MCF 10A (cell line): ENCODE results near the gene TANC2. TPM values are rescaled to one million over a fixed set of nuclear protein-coding genes. Genes with fewer than 3 reads are reported as not detected.

Source experiments
- BruUV-seq: library from RNA; stranded (reverse); fragments of 400-500 nt; replicated peaks from 2 replicates; lab custom pipeline; 2021; lab: Mats Ljungman, UMichigan
- CTCF ChIA-PET: fragments of 300-600 bp; sonication (Branson Sonifier 250); formaldehyde crosslinking; extraction: SDS; loops from one replicate; lab custom pipeline; 2021; ENCODE audit warnings: antibody characterized with exemption, inconsistent platforms; lab: Yijun Ruan, JAX
- POLR2A ChIA-PET: fragments of 300-600, 350-650 bp; sonication (Branson Sonifier 250); formaldehyde crosslinking; extraction: SDS; loops from one replicate; lab custom pipeline; 2020; ENCODE audit warnings: antibody characterized with exemption, inconsistent platforms; lab: Yijun Ruan, JAX
- DNase-seq: peaks from one replicate; pipeline ENCODE4 v3.0.0-alpha.2; 2018; ENCODE audit not compliant: unreplicated experiment
- H3K27ac Mint-ChIP-seq: one replicate; pipeline ENCODE4 v1.8.0; 2022; ENCODE audit warnings: mild to moderate bottlenecking, low read depth, mixed read lengths; ENCODE audit not compliant: unreplicated experiment
- H3K27me3 Mint-ChIP-seq: one replicate; pipeline ENCODE4 v1.8.0; 2022; ENCODE audit warnings: mixed read lengths; ENCODE audit not compliant: insufficient read depth, unreplicated experiment
- H3K36me3 Mint-ChIP-seq: one replicate; pipeline ENCODE4 v1.8.0; 2022; ENCODE audit warnings: mild to moderate bottlenecking, moderate library complexity, mixed read lengths; ENCODE audit not compliant: insufficient read depth, unreplicated experiment
- H3K4me1 Mint-ChIP-seq: one replicate; pipeline ENCODE4 v1.8.0; 2022; ENCODE audit warnings: mixed read lengths; ENCODE audit not compliant: insufficient read depth, unreplicated experiment
- H3K4me3 Mint-ChIP-seq: one replicate; pipeline ENCODE4 v1.8.0; 2022; ENCODE audit warnings: mild to moderate bottlenecking, moderate library complexity, mixed read lengths; ENCODE audit not compliant: unreplicated experiment
- H3K9me3 Mint-ChIP-seq: one replicate; pipeline ENCODE4 v1.8.0; 2022; ENCODE audit warnings: mixed read lengths; ENCODE audit not compliant: unreplicated experiment
- intact Hi-C: fragments of 100-400 bp; cut with micrococcal nuclease; formaldehyde crosslinking; loops from 2 replicates; pipeline ENCODE4 v1.14.1; 2022
- total RNA-seq: library from RNA; stranded (reverse); gene quantifications from 2 replicates; pipeline ENCODE4 v1.2.3, GENCODE V29; 2022
- TF ChIP-seq, protein P1 (sequence below): fragments of 200-600 bp; IDR thresholded peaks from one replicate; pipeline ENCODE4 v1.8.0; 2022; ENCODE audit warnings: antibody characterized with exemption, mild to moderate bottlenecking; ENCODE audit not compliant: unreplicated experiment

The TANC2 gene
- total RNA-seq, 1 experiment from 2014 or later: 141 TPM

- no peak for DNase-seq
- CTCF ChIA-PET: interaction anchor here (0.6 to 1.1 kb wide), 3 partner anchors 413 to 438 kb away, joined by 3 to 8 read pairs (median 3); no protein-coding TSS in a partner anchor
- intact Hi-C loops: no loop called here
Observed at GRCh38 chr17:62981933-62982332, 15.9 kb downstream of the TANC2 start.

GRCh38 chr17:62984801-62985200, 18.8 kb downstream of the TANC2 start:
- Mint-ChIP-seq H3K27me3 (no peaks in the 10 kb centered on the region), H3K36me3 (no peaks in the 10 kb centered on the region), H3K4me3 (no peak overlapping the region), H3K9me3 (peaks cover 10% of the 10 kb centered on the region), H3K4me1 (peaks cover 10% of the 10 kb centered on the region), H3K27ac (no peak overlapping the region)
- no TSS peak for BruUV-seq
- CTCF ChIA-PET: no interaction called here
- no peak for DNase-seq
- TF ChIP-seq, protein P1, sequence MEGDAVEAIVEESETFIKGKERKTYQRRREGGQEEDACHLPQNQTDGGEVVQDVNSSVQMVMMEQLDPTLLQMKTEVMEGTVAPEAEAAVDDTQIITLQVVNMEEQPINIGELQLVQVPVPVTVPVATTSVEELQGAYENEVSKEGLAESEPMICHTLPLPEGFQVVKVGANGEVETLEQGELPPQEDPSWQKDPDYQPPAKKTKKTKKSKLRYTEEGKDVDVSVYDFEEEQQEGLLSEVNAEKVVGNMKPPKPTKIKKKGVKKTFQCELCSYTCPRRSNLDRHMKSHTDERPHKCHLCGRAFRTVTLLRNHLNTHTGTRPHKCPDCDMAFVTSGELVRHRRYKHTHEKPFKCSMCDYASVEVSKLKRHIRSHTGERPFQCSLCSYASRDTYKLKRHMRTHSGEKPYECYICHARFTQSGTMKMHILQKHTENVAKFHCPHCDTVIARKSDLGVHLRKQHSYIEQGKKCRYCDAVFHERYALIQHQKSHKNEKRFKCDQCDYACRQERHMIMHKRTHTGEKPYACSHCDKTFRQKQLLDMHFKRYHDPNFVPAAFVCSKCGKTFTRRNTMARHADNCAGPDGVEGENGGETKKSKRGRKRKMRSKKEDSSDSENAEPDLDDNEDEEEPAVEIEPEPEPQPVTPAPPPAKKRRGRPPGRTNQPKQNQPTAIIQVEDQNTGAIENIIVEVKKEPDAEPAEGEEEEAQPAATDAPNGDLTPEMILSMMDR: no peak
- POLR2A ChIA-PET: interaction anchor here (0.9 to 1.2 kb wide), 2 partner anchors 15 to 35 kb away, joined by 3 to 4 read pairs; no protein-coding TSS in a partner anchor
- intact Hi-C loops: no loop called here

More at GRCh38 chr17:62981933-62982332, 15.9 kb downstream of the TANC2 start:
- Mint-ChIP-seq H3K36me3 (no peaks in the 10 kb centered on the region), H3K27ac (no peak overlapping the region), H3K9me3 (peaks cover 10% of the 10 kb centered on the region), H3K4me1 (peaks cover 5% of the 10 kb centered on the region), H3K4me3 (no peak overlapping the region), H3K27me3 (no peaks in the 10 kb centered on the region)
- BruUV-seq: no TSS peak
- POLR2A ChIA-PET: interaction anchor here (0.6 to 1.0 kb wide), 3 partner anchors 10 to 237 kb away, joined by 3 to 5 read pairs (median 3); no protein-coding TSS in a partner anchor
- TF ChIP-seq, protein P1: no peak

DNA sequence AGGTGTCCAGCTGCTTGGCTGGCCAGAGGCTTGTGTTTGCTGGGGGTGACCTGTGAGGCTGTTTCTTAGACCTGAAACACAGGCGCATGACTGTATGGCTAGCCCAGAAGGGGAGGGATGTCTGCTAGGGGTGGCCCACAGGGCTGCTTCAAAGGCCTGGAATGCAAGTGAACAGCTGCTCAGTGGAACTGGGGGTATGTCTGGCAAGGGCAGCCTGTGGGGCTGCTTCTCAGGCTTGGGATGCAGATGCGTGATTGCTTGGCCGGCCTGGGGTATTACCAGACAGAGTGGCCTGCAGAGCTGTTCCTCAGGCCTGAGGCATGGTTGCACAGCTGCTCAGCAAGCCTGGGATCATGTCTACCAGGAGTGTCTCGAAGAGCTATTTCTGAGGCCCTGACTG, 20.5 kb downstream of the TANC2 start:
- POLR2A ChIA-PET: interaction anchor here (1.3 kb wide), 1 partner anchor 8 kb away, joined by 5 read pairs; no protein-coding TSS in a partner anchor
- no TSS peak for BruUV-seq
- Mint-ChIP-seq H3K4me3 (no peak overlapping the region), H3K27ac (no peak overlapping the region), H3K27me3 (no peaks in the 10 kb centered on the region), H3K9me3 (peaks cover 10% of the 10 kb centered on the region), H3K36me3 (no peaks in the 10 kb centered on the region), H3K4me1 (peaks cover 14% of the 10 kb centered on the region)
- TF ChIP-seq, protein P1: no peak
- intact Hi-C loops: no loop called here
- CTCF ChIA-PET: interaction anchor here (0.6 to 0.8 kb wide), 2 partner anchors 11 to 18 kb away, joined by 3 to 4 read pairs; no protein-coding TSS in a partner anchor
- no peak for DNase-seq

- intact Hi-C loops: no loop called here
- BruUV-seq: no TSS peak
- DNase-seq: no peak
- H3K27me3 Mint-ChIP-seq: no peaks in the 10 kb centered on the region
- TF ChIP-seq, protein P1: peak; percentile 19
- CTCF ChIA-PET: interaction anchor here (0.6 kb wide), 1 partner anchor 10 kb away, joined by 4 read pairs; no protein-coding TSS in a partner anchor
- H3K4me3 Mint-ChIP-seq: no peak overlapping the region
- no peak overlapping the region for H3K27ac Mint-ChIP-seq
- peaks cover 14% of the 10 kb centered on the region for H3K4me1 Mint-ChIP-seq
- H3K36me3 Mint-ChIP-seq: no peaks in the 10 kb centered on the region
- POLR2A ChIA-PET: interaction anchor here (0.8 kb wide), 1 partner anchor 420 kb away, joined by 3 read pairs; no protein-coding TSS in a partner anchor
- H3K9me3 Mint-ChIP-seq: peaks cover 10% of the 10 kb centered on the region
Observed at GRCh38 chr17:62987136-62987535, 21.1 kb downstream of the TANC2 start.
